ENCODE results near the gene CPNE4. TPM values are rescaled to one million over a fixed set of nuclear protein-coding genes. Genes with fewer than 3 reads are reported as not detected.

Gene CPNE4
- total RNA-seq, 1 experiment from 2014 or later, result 1.9 TPM

DNA sequence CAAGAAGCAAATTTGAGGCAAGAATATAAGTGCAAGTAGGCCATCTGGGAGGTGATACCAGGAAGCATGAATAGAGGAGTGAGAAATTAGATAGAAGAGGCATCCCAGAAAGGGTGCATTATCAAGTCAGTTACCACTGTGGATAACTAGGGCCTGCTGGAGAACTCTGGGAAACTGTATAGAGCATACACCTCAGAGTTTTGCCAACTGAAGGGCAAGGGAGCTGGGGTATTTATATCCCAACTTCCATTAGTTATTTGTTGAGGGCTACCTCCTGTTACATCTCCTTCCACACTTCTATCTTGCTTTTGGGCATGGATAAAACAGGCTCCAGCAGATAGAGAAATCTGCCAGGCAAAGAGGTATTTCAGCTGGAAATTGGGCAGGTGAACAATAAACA lies 448.5 kb downstream of the CPNE4 start:
- Histone ChIP-seq H4K91ac (ENCODE audit: insufficient read length, low read depth, low read length) (no peak overlapping the region), H4K8ac (replicated peaks; ENCODE audit: insufficient read length, low read depth, low read length) (no peak overlapping the region)

More for the DNA sequence above, 448.5 kb downstream of the CPNE4 start:
- Histone ChIP-seq H3K79me1 (ENCODE audit: insufficient read depth, low read depth, low read length, poor library complexity, severe bottlenecking) (no peaks in the 10 kb centered on the region), H3K14ac (ENCODE audit: insufficient read depth, low read length) (no peak overlapping the region), H3T11ph (ENCODE audit: low read length) (no peak overlapping the region), H4K20me1 (ENCODE audit: control insufficient read depth, insufficient read depth, insufficient read length) (no peaks in the 10 kb centered on the region), H2AK5ac (ENCODE audit: insufficient read length, low read length) (no peak overlapping the region), H2BK15ac (ENCODE audit: low read depth, low read length) (no peak overlapping the region), H3K4me1 (ENCODE audit: insufficient read depth, low read length) (no peaks in the 10 kb centered on the region), H2AFZ (ENCODE audit: low read length) (no peak overlapping the region), H3K56ac (ENCODE audit: insufficient read length, low read depth, low read length) (no peak overlapping the region), H3K23ac (ENCODE audit: insufficient read length, low read depth, low read length) (no peak overlapping the region), H2BK12ac (ENCODE audit: insufficient read length, low read depth, low read length) (no peak overlapping the region), H3K18ac (ENCODE audit: insufficient read length, low read depth, low read length) (no peak overlapping the region), H3K9me3 (ENCODE audit: control insufficient read depth, low read depth, low read length) (no peaks in the 10 kb centered on the region), H3K79me2 (ENCODE audit: insufficient read depth, low read length) (no peaks in the 10 kb centered on the region), H2BK5ac (ENCODE audit: insufficient read length, low read length) (no peak overlapping the region), H3K23me2 (ENCODE audit: insufficient read length, low read depth, low read length, poor library complexity, severe bottlenecking) (no peaks in the 10 kb centered on the region), H4K5ac (ENCODE audit: insufficient read length, low read depth, low read length) (no peak overlapping the region), H3K27me3 (ENCODE audit: insufficient read depth, low read length) (no peaks in the 10 kb centered on the region), H3K4me2 (ENCODE audit: insufficient read depth, insufficient read length, low read length) (no peak overlapping the region), H2BK120ac (ENCODE audit: low read depth, low read length, poor library complexity, severe bottlenecking) (no peak overlapping the region), H3K4ac (ENCODE audit: low read depth, low read length) (no peak overlapping the region), H3K27ac (ENCODE audit: insufficient read length, low read depth, low read length) (no peak overlapping the region), H3K9ac (ENCODE audit: extremely low read depth, insufficient read length, low read length) (no peak overlapping the region), H2BK20ac (ENCODE audit: low read depth, low read length, poor library complexity, severe bottlenecking) (no peak overlapping the region)
- no peak overlapping the region; a peak in 1 of 7 replicates for H3K27ac Mint-ChIP-seq
- H3K36me3 Mint-ChIP-seq (ENCODE audit: insufficient read depth in 1 of 3, low read depth in 3 of 3), result no peaks in the 10 kb centered on the region
- H3K27me3 Mint-ChIP-seq (ENCODE audit: low read depth), result no peaks in the 10 kb centered on the region
- TF ChIP-seq, protein P1, sequence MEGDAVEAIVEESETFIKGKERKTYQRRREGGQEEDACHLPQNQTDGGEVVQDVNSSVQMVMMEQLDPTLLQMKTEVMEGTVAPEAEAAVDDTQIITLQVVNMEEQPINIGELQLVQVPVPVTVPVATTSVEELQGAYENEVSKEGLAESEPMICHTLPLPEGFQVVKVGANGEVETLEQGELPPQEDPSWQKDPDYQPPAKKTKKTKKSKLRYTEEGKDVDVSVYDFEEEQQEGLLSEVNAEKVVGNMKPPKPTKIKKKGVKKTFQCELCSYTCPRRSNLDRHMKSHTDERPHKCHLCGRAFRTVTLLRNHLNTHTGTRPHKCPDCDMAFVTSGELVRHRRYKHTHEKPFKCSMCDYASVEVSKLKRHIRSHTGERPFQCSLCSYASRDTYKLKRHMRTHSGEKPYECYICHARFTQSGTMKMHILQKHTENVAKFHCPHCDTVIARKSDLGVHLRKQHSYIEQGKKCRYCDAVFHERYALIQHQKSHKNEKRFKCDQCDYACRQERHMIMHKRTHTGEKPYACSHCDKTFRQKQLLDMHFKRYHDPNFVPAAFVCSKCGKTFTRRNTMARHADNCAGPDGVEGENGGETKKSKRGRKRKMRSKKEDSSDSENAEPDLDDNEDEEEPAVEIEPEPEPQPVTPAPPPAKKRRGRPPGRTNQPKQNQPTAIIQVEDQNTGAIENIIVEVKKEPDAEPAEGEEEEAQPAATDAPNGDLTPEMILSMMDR (conservative IDR thresholded peaks at IDR 0.05), result no peak
- no peaks in the 10 kb centered on the region for H3K4me1 Mint-ChIP-seq
- H3K4me3 Mint-ChIP-seq, result no peak overlapping the region
- H3K9me3 Mint-ChIP-seq, result no peaks in the 10 kb centered on the region
- DNase-seq, result no peak
